COLO668 (cell line): ENCODE measurements around the gene RUSC1.
"Not testable (repeated sequence)": the region's sequence is repeated elsewhere in the genome, so short reads cannot be mapped to it uniquely, and the experiment has no call there.

ENCODE experiments used
- DNase-seq: peaks from one replicate; lab custom pipeline; 2025; ENCODE audit not compliant: unreplicated experiment; lab: John Stamatoyannopoulos, UW

RUSC1 gene

DNA sequence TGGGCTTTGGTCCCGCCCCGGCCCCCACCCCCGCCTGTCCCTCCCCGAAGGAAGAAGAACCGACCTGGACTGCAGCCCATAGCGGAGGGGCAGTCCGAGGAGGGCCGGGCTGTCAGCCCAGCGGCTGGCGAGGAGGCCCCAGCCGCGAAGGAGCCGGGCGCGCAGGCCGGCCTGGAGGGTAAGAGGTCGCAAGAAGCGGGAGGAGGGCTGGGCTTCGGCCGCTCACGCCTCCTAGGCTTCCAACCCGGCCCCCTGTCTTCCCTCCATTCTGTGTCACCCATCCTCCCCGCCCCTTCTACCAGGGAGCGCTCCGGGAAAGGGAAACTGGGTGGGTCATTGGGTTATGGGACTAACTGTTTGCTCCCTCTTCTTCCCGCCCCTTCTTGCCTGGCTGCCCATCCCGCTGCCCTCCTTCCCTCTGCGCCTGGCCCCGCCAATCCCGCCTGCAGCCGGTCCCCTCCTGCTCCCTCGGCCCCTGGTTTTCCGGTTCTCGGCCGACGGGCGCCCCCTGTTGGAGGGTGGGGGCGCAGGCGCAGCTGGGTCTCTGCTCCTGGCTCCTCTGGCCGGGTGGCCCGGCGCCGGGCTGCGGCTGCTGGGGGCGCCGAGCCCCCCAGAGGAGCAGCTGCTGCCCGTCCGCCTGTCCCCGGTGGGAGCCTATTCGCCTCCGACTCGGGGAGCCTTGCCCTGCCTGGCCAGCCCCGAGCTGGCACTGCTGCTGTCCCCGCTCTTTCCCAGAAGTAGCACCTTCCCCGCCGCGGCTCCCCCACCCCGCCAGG, 2.4 kb downstream of the RUSC1 start:
- peak; percentile 90 for DNase-seq

- DNase-seq, result peak; percentile 81
Observed at GRCh38 chr1:155323729-155324036, 3.0 kb downstream of the RUSC1 start.

- DNase-seq, result peak; percentile 97
Observed at GRCh38 chr1:155324037-155324716, 3.5 kb downstream of the RUSC1 start.

DNA sequence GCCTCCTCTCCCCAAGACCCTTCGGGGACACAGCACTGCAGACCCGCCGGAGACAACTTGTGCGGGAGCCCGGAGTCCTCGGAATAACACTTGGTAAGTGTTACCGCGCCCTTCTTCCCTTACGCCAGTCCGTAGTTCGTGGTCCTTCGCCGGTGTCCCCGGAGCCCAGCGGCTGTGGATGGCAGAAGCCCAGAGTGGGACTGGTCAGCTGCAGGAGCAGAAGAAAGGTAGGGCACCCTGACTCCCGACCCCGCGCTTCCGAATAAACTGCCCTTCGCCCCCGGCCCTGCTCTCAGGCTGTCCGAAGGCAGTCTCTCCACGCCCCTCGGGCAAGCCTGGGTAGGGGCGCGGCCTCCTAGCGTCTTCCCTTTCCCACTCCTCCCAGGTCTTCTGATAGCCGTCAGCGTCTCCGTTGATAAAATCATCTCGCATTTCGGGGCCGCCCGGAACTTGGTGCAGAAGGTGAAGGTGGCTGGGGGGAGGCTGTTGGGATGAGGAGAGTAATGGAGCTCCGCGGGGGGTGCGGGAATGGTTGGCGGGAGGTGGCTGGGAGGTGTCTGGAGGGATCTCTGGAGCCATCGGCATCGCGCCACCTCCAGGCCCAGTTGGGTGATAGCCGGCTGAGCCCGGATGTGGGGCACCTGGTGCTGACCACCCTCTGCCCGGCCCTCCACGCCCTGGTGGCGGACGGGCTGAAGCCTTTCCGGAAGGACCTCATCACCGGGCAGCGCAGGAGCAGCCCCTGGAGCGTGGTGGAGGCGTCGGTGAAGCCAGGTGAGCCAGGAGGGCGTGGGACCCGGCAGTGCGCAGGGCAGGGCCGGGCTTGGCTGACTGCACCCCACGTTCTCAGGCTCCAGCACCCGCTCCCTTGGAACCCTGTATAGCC, 4.3 kb downstream of the RUSC1 start:
- peak; percentile 90 for DNase-seq

GRCh38 chr1:155325603-155325893, 4.9 kb downstream of the RUSC1 start:
- DNase-seq, result no peak

- DNase-seq, result no peak
Observed at GRCh38 chr1:155326020-155326526, 5.4 kb downstream of the RUSC1 start.

- DNase-seq, result no peak
Observed at GRCh38 chr1:155326631-155327037, 5.9 kb downstream of the RUSC1 start.

GRCh38 chr1:155327981-155328380, 7.3 kb downstream of the RUSC1 start:
- no peak for DNase-seq

DNA sequence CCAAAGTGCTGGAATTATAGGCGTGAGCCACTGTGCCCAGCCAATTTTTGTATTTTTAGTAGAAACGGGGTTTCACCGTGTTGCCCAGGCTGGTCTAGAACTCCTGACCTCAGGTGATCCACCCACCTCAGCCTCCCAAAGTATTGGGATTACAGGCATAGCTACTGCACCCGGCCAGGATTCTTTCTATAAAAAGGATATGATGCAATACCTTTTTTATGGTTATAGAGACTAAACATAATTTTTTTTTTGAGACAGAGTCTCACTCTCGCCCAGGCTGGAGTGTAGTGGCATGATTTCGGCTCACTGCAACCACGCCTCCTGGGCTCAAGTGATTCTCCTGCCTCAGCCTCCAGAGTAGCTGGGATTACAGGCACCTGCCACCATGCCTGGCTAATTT, 8.2 kb downstream of the RUSC1 start:
- not testable (repeated sequence) for DNase-seq

DNA sequence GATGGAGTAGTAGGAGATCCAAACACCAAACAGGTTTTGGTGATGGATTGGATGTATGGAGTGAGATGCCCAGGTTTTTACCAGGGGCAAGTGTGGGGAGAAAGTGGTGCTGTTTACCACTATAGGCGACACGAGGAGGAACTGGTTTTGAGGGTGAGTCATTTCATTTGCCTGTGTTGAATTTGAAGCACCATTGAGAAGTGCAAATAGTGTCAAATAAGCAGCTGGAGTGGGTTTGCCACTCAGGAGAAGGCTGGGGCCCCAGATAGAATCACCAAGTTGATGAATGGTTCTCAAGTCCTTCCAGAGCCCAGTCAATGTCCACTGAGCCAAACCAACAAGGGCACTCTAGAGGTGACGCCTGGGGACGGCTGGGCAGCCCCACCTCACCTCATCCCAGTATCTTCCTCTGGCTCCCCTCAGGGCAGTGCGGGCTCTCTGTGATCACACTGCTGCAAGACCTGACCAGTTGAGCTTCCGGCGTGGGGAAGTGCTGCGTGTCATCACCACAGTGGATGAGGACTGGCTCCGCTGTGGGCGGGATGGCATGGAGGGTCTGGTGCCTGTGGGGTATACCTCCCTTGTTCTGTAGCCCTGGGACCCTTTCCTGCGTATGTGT, 9.4 kb downstream of the RUSC1 start:
- DNase-seq, result peak; percentile 61

GRCh38 chr1:155334962-155335361, 14.3 kb downstream of the RUSC1 start:
- no peak for DNase-seq

- DNase-seq, result no peak
Observed at GRCh38 chr1:155339515-155340097, 18.9 kb downstream of the RUSC1 start.

GRCh38 chr1:155342842-155343241, 22.1 kb downstream of the RUSC1 start:
- no peak for DNase-seq

DNA sequence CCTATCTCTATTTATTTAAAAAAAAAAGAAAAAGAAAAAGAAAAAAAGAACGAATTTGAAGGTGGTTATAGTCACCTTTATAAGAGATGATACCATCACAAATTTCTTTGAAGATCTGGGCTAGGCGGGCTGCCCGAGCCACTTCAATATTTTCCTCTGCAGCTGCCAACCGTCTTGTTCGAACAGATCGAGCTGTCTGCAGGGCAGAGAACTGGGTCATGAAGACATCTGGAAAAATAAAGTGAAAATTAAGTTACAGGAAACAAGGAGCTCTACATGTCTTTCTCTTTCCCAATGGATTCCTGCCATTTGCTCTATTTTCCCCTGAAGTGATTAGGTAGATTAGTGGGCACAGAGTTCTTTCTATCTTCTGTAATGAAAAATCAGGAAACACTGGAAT, 31.9 kb downstream of the RUSC1 start:
- no peak for DNase-seq

DNA sequence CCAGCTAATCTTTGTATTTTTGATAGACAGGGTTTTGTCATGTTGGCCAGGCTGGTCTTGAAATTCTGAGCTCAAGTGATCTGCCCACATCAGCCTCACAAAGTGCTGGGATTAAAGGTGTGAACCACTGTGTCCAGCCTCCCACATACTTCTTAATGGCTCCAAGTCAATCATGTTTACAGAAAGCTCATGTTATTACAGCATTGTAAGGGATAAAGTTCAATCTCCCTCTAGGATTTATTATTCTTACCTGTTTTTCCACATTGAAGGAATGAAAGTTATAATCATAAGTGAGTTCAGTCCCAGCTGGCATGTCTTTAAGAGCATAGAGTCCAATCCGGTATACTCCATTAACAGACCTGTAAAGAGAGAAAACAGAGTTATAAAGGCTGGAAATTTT, 39.4 kb downstream of the RUSC1 start:
- DNase-seq, result no peak

DNA sequence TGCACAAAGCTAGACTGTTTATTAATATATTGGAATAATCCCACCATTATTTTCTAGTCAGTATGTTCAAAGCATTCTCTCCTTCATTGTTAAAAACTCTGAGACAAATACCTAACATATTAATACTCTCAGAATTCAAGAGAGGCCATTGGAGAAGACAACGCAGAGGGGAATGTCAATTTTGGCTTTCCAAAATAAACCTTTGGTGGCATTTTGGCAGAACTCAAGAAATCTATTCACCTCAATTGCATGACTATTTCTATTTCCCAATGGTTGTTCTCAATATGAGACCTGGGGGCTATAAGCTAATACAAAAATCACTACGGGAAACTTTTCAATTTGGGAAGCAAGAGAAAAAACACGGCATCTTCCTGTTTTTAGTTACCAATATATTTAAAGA, 58.5 kb downstream of the RUSC1 start:
- DNase-seq, result no peak

GRCh38 chr1:155379631-155380090, 59.0 kb downstream of the RUSC1 start:
- DNase-seq, result no peak
